Esophagus muscularis mucosa (tissue), 3 donors: ENCODE data around the gene NREP.

Experiments used
- POLR2A ChIP-seq: fragments of 450-650 bp; IDR thresholded peaks from one replicate; pipeline ENCODE4 v1.6.1; 2017; ENCODE audit warnings: antibody characterized with exemption, moderate library complexity, mild to moderate bottlenecking, low read depth
- TF ChIP-seq, protein P1 (sequence below), 3 experiments: fragments of 200-600 bp in 2 of 3; fragments of 450-650 bp in 1 of 3; sonication (generic) in 2 of 3; IDR thresholded peaks; one replicate each; pipeline ENCODE4 v1.5.1; 2017 to 2019; ENCODE audit warnings: antibody characterized with exemption in 3 of 3, mild to moderate bottlenecking in 2 of 3, moderate library complexity in 1 of 3

DNA sequence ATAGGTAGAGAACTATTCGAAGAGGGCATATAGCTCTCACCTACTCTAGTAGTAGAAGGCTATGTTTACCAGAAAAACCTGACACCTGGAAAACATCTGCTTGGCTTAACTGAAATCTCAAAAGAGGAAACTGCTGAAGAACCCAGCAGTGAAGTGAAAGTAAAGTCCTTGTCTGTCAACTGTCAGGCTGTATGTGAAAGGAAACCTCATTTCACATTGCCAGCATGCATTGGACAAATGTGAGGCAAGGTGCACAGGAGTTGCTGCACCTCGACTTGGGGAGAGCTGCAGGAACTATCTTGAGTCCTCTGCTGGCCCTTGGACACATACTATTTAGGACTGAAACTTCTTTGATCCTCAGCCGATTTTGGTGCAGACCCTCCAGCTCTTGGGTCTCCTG lies 53.3 kb downstream of the NREP start:
- TF ChIP-seq, protein P1, sequence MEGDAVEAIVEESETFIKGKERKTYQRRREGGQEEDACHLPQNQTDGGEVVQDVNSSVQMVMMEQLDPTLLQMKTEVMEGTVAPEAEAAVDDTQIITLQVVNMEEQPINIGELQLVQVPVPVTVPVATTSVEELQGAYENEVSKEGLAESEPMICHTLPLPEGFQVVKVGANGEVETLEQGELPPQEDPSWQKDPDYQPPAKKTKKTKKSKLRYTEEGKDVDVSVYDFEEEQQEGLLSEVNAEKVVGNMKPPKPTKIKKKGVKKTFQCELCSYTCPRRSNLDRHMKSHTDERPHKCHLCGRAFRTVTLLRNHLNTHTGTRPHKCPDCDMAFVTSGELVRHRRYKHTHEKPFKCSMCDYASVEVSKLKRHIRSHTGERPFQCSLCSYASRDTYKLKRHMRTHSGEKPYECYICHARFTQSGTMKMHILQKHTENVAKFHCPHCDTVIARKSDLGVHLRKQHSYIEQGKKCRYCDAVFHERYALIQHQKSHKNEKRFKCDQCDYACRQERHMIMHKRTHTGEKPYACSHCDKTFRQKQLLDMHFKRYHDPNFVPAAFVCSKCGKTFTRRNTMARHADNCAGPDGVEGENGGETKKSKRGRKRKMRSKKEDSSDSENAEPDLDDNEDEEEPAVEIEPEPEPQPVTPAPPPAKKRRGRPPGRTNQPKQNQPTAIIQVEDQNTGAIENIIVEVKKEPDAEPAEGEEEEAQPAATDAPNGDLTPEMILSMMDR (IDR thresholded peaks at IDR 0.05), result no peak
- TF ChIP-seq POLR2A, result no peak
